GM12865 (cell line): ENCODE data around the gene SAMD4B.
A peak's percentile ranks its signal among the peaks of the same experiment; 100 is the strongest.

Experiments used
- DNase-seq: peaks from one replicate; pipeline ENCODE4 v3.0.0; 2010; ENCODE audit warnings: low read depth
- H3K4me3 ChIP-seq: 2 replicates; pipeline ENCODE4 v1.5.1; 2011; ENCODE audit warnings: mild to moderate bottlenecking, low read depth, low read length, control low read depth
- CTCF ChIP-seq: IDR thresholded peaks from 2 replicates; pipeline ENCODE4 v1.5.1; 2011; ENCODE audit warnings: low read length, control low read depth, low read depth, inconsistent platforms; ENCODE audit not compliant: insufficient read depth; ENCODE audit errors: missing control alignments

SAMD4B gene

DNA sequence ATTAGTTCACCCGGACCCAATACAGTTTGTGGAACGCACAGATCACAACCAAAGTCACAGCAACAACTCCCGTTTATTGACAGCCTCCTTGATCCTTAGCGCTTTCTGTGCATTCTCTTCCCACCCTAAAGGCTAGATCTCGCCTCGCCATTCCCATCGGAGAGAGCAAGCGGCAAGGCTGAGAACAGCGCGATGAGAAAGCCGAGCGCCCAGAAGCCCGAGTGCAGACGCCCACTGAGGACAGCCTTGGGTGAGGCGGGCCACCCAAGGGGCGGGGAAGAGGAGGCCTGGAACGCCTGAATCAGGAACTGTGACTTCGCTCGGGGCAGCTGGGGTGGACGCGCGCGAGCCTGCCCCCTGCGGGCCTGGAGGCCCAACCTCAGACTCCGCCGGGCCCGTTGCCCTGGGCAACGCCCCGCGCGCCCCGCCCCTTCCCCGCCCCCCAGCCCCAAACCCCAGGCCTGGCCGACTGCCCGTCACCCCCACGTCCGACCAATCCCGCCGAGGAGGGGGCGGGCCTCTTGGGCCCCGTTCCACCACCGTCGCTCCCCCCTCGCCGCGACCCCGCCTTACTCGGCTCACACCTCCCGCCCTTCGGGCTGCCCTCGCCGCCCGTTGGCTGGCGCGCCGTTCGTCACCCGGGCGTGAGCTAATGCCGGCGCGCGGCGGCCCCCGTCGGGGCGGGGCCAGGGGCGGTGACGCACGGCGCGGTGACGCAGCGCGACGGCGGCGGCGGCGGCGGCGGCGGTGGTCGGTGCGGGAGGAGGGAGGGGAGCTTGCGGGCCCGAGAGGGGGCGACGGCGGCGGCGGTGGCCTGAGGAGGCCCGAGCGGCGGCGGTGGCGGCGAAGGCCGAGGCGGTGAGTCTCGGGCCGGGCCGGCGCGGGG is at the start of gene SAMD4B:
Gene SAMD4B, plus strand, starts transcription at position 703 of the 886 bp plus-strand sequence. CDS start 14,473 bp downstream, outside the sequence.
- peak within 1 kb of the TSS; percentile 96 for H3K4me3 ChIP-seq
- peak; percentile 100 for DNase-seq
- peak; percentile 72 for TF ChIP-seq CTCF

DNA sequence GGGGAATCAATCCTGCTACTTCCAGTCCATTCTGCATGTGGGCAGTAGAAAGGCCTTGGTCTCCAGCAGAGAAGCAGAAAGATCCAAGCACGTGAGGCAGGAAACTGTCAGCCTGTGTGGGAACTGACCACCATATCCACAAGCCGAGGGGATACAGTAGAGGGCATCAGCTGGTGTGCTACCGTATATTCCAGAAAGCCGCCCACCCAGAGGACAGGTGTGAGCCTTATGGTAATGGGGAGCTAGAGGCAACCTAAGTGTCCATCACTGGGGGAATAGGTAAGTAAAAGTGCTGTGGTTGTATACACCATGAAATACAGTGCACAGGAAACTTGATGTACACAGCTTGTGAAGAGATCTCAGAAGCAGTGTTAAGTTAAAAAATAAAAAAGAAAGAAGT is 48.8 kb upstream of the SAMD4B start:
- DNase-seq: no peak
- no peak for TF ChIP-seq CTCF
- H3K4me3 ChIP-seq: no peak overlapping the region

DNA sequence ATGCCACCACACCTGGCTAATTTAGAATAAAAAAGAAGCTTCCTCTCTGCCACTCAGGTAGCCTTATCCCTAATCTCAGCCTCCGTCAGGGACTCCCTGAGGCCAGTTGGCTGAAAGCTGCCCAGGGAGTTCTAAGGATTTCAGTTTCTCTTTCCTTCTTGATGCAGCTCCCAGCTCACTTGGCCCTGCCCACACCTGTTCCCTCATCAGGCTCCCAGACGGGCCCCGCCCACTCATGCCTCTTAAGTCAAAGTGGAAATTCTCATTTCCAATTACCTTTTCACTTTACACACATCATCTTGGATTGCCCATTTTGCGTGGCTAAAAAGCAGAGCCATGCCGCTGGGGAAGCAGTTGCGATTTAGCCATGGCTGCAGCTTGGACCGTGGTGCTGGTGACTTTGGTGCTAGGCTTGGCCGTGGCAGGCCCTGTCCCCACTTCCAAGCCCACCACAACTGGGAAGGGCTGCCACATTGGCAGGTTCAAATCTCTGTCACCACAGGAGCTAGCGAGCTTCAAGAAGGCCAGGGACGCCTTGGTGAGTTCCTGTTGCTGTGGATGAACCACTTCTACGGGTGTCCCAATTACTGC is 46.1 kb upstream of the SAMD4B start, which contains the start of gene IFNL1:
Gene IFNL1, plus strand, starts transcription at position 353 of the 591 bp plus-strand sequence. Its CDS starts 15 bp downstream, at position 368.
- no peak for TF ChIP-seq CTCF
- no peak within 1 kb of the TSS for H3K4me3 ChIP-seq
- DNase-seq: no peak

DNA sequence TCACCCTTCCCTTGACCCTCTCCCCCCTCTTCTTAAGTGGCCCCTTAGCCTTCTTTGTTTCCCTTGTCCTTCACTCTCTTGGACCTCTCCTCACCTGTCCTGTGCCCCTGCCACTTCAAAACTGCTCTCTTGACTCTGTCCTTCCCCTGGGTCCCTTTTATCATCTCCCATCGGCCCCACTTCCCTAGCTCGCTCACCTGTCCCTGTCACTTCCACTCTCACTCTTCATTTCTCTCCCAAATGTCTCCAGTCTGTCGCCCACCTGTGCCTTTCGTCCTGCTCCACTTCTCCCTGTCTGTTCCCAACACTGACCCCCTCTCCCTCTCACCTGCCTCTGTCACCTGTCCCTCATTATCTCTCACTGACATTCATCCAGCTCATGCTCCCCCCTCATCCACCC is 45.3 kb upstream of the SAMD4B start:
- DNase-seq: no peak
- no peak for TF ChIP-seq CTCF

DNA sequence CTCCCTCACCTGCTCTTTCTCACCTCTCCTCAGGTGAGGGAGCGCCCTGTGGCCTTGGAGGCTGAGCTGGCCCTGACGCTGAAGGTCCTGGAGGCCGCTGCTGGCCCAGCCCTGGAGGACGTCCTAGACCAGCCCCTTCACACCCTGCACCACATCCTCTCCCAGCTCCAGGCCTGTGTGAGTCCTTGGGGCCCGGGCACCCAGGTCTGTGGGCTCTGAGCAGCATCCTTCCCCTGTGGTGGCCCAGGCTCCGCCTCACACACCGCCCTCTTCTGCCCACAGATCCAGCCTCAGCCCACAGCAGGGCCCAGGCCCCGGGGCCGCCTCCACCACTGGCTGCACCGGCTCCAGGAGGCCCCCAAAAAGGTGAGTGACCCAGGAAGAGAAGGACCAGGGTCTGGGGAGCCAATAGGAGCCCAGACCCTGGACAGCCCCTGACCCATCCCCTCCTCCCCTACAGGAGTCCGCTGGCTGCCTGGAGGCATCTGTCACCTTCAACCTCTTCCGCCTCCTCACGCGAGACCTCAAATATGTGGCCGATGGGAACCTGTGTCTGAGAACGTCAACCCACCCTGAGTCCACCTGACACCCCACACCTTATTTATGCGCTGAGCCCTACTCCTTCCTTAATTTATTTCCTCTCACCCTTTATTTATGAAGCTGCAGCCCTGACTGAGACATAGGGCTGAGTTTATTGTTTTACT is 44.1 kb upstream of the SAMD4B start:
- DNase-seq: no peak
- no peak for TF ChIP-seq CTCF
- no peak overlapping the region for H3K4me3 ChIP-seq

More for the DNA sequence above, 45.3 kb upstream of the SAMD4B start:
- no peak overlapping the region for H3K4me3 ChIP-seq

DNA sequence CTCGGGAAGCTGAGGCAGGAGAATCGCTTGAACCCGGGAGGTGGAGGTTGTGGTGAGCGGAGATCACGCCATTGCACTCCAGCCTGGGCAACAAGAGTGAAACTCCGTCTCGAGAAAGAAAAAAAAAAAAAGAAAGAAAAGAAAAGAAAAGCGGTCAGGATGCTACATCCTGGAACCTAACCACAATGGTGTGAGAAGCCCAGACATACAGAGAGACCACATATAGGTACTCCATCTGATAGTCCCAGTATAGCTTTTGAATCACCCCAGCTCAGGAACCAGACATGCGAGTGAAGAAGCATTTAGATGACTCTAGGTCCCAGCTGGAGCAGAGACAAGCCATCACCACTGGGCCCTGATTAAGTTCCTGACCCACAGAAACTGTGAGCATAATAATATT is 42.8 kb upstream of the SAMD4B start:
- no peak for DNase-seq
- H3K4me3 ChIP-seq: no peak overlapping the region
- no peak for TF ChIP-seq CTCF
